GM19025 (cell line): ENCODE data around the gene ZMPSTE24.

Experiments
- ATAC-seq: cut with Tn5 transposase; IDR thresholded peaks from one replicate; pipeline ENCODE4 v1.9.1; 2021; ENCODE audit warnings: mild to moderate bottlenecking, low read depth, moderate library complexity; ENCODE audit not compliant: unreplicated experiment

The ZMPSTE24 gene

GRCh38 chr1:40257313-40257687, 736 bp upstream of the ZMPSTE24 start:
- ATAC-seq = no peak

- ATAC-seq = no peak
Measured at GRCh38 chr1:40258445-40258769, 371 bp downstream of the ZMPSTE24 start.

DNA sequence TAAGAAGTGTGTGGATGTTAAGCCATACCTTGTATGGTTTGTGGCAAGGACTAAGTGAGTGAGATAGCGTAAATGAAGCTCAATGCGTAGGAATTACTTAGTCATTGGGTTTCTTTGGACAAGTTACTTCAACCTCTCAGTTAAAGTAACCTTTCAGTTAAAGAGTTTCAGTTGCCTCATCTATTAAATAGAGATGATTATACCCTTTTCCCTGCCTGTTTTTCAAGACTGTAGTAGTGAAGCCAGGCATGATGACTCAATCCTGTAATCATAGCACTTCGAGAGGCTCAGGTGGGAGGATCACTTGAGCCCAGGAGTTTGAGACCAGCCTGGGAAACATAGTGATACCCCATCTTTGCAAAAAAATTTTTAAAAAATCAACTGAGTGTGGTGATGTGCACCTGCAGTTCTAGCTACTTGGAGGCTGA, 6.3 kb downstream of the ZMPSTE24 start:
- no peak for ATAC-seq

GRCh38 chr1:40265298-40265697, 7.3 kb downstream of the ZMPSTE24 start:
- no peak for ATAC-seq

- ATAC-seq = no peak
Measured at GRCh38 chr1:40265919-40266318, 7.9 kb downstream of the ZMPSTE24 start.

DNA sequence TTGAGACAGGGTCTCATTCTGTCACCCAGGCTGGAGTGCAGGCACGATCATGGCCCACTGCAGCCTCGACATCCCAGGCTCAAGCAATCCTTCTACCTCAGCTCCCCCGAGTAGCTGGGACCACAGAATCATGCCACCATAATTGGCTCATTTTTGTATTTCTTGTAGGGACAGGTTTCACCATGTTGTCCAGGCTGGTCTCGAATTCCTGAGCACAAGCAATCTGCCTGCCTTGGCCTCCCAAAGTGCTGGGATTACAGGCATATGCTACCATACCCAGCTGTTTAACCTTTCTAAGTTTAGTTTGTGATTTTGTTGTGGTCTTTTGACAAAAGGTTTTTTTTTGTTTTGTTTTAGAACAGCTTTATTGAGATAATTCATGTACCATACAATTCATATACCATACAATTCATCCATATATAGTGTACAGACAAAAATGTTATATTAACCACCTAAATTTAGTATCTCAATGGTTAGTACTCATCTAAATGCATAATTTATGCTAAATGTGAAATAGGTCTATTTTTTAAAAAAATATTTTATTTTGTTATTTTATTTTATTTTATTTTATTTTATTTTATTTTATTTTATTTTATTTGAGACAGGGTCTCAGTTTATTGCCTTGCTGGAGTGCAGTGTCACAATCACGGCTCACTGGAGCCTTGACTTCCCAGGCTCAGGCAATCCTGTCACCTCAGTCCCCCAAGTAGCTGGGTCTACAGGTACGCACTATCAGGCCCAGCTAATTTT, 8.9 kb downstream of the ZMPSTE24 start:
- ATAC-seq = no peak

- ATAC-seq = no peak
Measured at GRCh38 chr1:40267767-40268187, 9.7 kb downstream of the ZMPSTE24 start.

DNA sequence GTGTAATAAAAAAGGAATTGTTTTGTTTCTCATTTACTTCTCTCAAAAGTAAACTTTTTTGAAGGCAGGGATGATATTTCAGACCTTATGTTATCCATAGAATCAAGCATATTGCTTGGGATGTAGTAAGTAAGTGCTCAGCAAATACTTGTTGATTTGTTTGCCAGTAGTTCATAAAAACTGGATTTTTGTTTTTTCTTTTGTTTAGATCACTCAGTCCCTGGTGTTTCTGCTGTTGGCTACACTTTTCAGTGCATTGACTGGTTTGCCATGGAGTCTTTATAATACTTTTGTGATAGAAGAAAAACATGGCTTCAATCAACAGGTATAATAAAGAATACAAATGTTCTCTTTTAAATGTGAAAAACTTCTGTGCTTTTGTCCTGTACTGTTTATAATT, 10.2 kb downstream of the ZMPSTE24 start:
- no peak for ATAC-seq

DNA sequence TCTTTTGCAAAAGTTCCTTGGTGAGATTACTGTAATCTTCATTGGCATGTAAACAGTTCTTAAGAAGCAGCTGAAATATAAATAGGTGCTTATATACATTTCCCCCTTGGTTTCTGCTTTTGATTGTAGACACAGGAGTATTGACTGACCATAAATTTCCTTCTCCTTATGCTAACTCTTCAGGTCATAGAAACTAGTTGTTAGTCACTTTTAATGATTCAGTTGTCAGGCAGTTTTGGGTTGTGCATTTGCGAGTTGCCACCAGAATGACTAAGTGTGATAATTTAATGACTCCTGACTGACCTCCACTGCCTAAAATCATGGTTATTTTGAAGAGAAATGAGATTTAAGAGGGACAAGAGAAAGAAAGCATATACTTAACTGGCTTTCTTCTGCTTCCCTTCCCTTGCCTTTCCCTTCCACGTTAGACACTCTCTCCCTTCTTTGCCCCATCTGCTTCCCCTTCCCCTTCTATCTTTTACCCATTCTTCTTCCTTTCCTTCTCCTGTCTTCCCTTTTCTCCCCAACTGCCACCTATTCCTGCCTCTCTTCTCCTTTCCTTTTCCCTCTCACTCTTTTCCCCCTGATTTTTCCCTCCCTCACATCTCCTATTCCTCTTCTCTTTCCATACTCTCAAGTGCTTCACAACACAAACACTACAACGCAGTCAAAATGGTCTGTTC, 12.3 kb downstream of the ZMPSTE24 start:
- no peak for ATAC-seq

DNA sequence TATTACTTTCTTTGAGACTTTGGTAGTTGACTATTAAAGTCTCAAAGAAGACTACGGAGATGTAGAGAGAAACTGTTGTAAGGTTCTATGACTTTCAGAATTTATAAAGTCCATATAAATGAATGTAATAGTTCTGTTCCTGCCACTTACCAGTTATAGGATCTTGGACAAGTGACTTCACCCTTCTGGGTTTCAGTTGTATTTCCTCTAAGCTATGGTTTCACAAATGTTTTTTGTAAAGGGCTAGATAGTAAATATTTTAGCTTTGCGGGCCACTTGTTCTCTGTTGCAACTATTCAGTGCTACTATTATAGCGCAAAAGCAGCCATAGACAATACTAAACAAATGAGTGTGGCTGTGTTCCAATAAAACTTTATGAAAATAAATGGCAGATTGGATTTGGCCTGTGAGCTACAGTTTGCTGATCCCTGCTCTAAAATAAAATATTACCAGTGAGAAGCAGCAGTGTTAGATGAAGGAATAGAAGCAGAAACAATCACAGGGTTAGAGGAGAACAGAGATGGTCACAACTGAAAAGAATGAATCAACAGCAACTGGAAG, 14.7 kb downstream of the ZMPSTE24 start:
- no peak for ATAC-seq

DNA sequence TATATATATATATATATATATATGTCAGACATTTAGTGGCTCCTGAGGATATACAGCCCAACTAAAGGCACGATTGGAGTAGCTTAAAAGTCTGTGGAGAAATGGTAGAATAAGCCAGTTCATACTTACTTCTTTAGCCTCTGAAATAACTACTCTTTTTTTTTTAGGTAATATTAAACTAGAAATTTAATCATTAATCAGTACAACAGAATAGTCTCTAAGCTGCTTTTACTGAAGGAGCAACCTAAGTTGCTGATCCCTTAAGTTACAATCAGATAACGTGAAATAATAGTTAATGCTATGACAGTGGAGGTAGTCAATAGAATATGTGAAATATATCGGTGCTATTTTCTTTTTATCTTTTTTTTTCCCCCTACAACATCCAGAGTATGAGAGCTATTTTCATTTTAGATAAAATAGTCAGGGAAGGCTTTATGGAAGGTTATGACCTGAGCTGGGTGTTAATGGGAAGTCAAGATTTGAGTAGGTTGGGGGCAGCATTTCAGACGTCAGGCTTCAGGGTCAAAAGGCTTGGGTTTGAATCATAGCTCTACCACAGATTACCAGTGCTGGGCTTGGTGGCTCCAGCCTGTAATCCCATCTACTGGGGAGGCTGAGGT, 15.6 kb downstream of the ZMPSTE24 start:
- ATAC-seq = no peak

GRCh38 chr1:40274331-40274730, 16.3 kb downstream of the ZMPSTE24 start:
- no peak for ATAC-seq

- no peak for ATAC-seq
Measured at GRCh38 chr1:40276122-40276521, 18.1 kb downstream of the ZMPSTE24 start.

GRCh38 chr1:40281853-40282252, 23.8 kb downstream of the ZMPSTE24 start:
- no peak for ATAC-seq

- no peak for ATAC-seq
Measured at GRCh38 chr1:40291293-40291692, 33.3 kb downstream of the ZMPSTE24 start.

- ATAC-seq = no peak
Measured at GRCh38 chr1:40299366-40300248, 41.6 kb downstream of the ZMPSTE24 start.

DNA sequence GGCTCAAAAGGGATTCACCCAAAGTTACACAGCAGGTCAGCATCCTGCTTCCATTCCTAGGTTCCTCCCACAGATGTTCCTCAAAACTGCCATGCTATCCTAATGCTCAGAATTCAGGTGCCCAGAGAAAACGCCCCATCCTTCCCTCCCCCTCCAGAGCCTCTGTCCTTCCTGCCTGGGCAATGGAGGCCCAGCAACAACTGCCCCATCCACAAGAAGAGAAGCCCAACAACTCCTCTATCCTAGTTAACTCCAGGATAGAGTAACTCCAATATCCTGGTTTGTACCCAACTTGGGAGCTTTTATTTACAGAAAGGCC, 42.2 kb downstream of the ZMPSTE24 start:
- no peak for ATAC-seq

DNA sequence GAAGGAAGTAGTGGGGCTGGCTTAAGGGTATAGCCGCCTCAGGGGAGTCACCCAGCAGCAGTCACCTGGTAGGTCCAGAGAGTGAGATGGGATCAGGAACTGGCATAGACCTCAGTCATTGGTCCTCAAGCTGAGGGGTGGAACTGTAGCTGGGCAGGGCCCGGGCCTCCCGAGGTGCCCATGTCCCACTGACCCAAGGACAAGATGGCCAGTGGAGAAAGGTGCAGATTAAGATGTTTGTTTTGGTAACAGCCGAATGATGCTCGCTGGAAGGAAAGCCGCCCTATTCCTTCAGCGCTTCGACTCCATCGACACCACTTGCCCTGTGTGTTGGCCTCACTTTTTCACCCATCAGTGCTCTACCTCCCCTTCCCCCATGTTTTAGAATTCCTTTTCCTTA, 42.6 kb downstream of the ZMPSTE24 start:
- ATAC-seq = no peak

DNA sequence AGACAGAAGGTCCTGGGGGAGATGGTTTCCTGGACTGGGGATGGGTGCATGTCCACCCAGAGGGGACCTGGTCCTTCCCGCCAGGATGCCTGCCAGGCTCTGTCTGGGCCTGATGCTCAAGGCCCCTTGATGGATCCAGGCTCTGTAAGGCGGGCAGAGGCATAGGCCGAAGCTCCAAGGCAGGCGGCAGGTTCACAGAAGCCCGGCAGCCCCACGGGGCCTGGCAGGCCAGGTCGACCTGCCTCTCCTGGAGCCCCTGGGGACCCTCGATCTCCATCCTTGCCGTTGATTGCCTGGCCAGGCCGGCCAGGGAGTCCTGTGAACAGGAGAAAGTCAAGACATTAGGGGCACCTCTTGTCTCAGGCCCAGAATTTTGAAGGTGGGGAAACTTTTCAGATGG, 43.0 kb downstream of the ZMPSTE24 start:
- ATAC-seq = no peak

- no peak for ATAC-seq
Measured at GRCh38 chr1:40301541-40302299, 43.7 kb downstream of the ZMPSTE24 start.
